Measurements from ENCODE around the gene TTF2.

TTF2 gene

GRCh38 chr1:117120774-117121588 lies 60.9 kb downstream of the TTF2 start:
- DNase-seq (ENCODE audit: low read depth in 2 of 2) = no peak

GRCh38 chr1:117121589-117122329 lies 61.6 kb downstream of the TTF2 start, which contains the start of gene TRIM45:
TRIM45 (minus strand) TSS chr1:117121749; CDS start chr1:117121201, 548 bp downstream.
- peak; percentile 69 to 71 for DNase-seq (ENCODE audit: low read depth in 2 of 2)

- no peak for DNase-seq (ENCODE audit: low read depth in 2 of 2)
These were observed 62.4 kb downstream of the TTF2 start for GRCh38 chr1:117122330-117123025.

- DNase-seq (ENCODE audit: low read depth in 2 of 2) = no peak
These were observed 63.1 kb downstream of the TTF2 start for GRCh38 chr1:117123274-117123673.

- DNase-seq (ENCODE audit: low read depth in 2 of 2) = no peak
These were observed 64.5 kb downstream of the TTF2 start for GRCh38 chr1:117124661-117125060.

- no peak for DNase-seq (ENCODE audit: low read depth in 2 of 2)
These were observed 67.7 kb downstream of the TTF2 start for GRCh38 chr1:117127795-117128194.

GRCh38 chr1:117128323-117129079 lies 68.4 kb downstream of the TTF2 start:
- DNase-seq (ENCODE audit: low read depth in 2 of 2) = no peak

- no peak for DNase-seq (ENCODE audit: low read depth in 2 of 2)
These were observed 70.4 kb downstream of the TTF2 start for GRCh38 chr1:117130526-117130925.

GRCh38 chr1:117135329-117135728 lies 75.2 kb downstream of the TTF2 start:
- no peak for DNase-seq (ENCODE audit: low read depth in 2 of 2)

GRCh38 chr1:117136749-117137148 lies 76.6 kb downstream of the TTF2 start:
- no peak for DNase-seq (ENCODE audit: low read depth in 2 of 2)

- DNase-seq (ENCODE audit: low read depth in 2 of 2) = no peak
These were observed 77.2 kb downstream of the TTF2 start for GRCh38 chr1:117137281-117137855.

- no peak for DNase-seq (ENCODE audit: low read depth in 2 of 2)
These were observed 78.0 kb downstream of the TTF2 start for GRCh38 chr1:117138106-117138505.

- no peak for DNase-seq (ENCODE audit: low read depth in 2 of 2)
These were observed 78.4 kb downstream of the TTF2 start for GRCh38 chr1:117138561-117138960.

- no peak for DNase-seq (ENCODE audit: low read depth in 2 of 2)
These were observed 82.1 kb downstream of the TTF2 start for GRCh38 chr1:117142200-117142599.

- DNase-seq (ENCODE audit: low read depth in 2 of 2) = no peak
These were observed 83.0 kb downstream of the TTF2 start for GRCh38 chr1:117143172-117143571.

GRCh38 chr1:117143871-117144270 lies 83.7 kb downstream of the TTF2 start:
- DNase-seq (ENCODE audit: low read depth in 2 of 2) = no peak

GRCh38 chr1:117146072-117146471 lies 85.9 kb downstream of the TTF2 start:
- DNase-seq (ENCODE audit: low read depth in 2 of 2) = no peak

GRCh38 chr1:117146575-117147340 lies 86.6 kb downstream of the TTF2 start:
- DNase-seq (ENCODE audit: low read depth in 2 of 2) = no peak

- DNase-seq (ENCODE audit: low read depth in 2 of 2) = no peak
These were observed 87.3 kb downstream of the TTF2 start for GRCh38 chr1:117147341-117147831.

GRCh38 chr1:117147856-117148588 lies 87.9 kb downstream of the TTF2 start:
- no peak for DNase-seq (ENCODE audit: low read depth in 2 of 2)

Measured in activated CD8-positive, alpha-beta memory T cell treated with anti-CD3 and anti-CD28 coated beads for 4 hours (primary cell).